Chondrocyte (in vitro differentiated cells): ENCODE results near the gene JPH3. TPM values are rescaled to one million over a fixed set of nuclear protein-coding genes. Genes with fewer than 3 reads are reported as not detected.

Experiments used
- DNase-seq: peaks from one replicate; pipeline ENCODE4 v3.0.0; 2021; ENCODE audit warnings: mixed read lengths, low spot score
- H3K27ac Mint-ChIP-seq: one replicate; pipeline ENCODE4 v1.8.0; 2021; ENCODE audit warnings: mild to moderate bottlenecking, moderate library complexity, mixed read lengths; ENCODE audit not compliant: unreplicated experiment
- H3K27me3 Mint-ChIP-seq: 2 replicates; pipeline ENCODE4 v1.8.0; 2021; ENCODE audit warnings: low read depth, mixed read lengths
- H3K36me3 Mint-ChIP-seq: 2 replicates; pipeline ENCODE4 v1.8.0; 2021; ENCODE audit warnings: low read depth, mixed read lengths
- H3K4me1 Mint-ChIP-seq: 2 replicates; pipeline ENCODE4 v1.8.0; 2021; ENCODE audit warnings: low read depth, mild to moderate bottlenecking, mixed read lengths
- H3K4me3 Mint-ChIP-seq: one replicate; pipeline ENCODE4 v1.8.0; 2021; ENCODE audit warnings: mild to moderate bottlenecking, moderate library complexity, mixed read lengths; ENCODE audit not compliant: unreplicated experiment
- H3K9me3 Mint-ChIP-seq: 2 replicates; pipeline ENCODE4 v1.8.0; 2021; ENCODE audit warnings: low read depth, mixed read lengths
- total RNA-seq: library from RNA; stranded (reverse); gene quantifications from 3 replicates; pipeline ENCODE4 v1.2.1, GENCODE V29; 2021
- TF ChIP-seq, protein P1 (sequence below): fragments of 200-600 bp; sonication (generic); IDR thresholded peaks from 2 replicates; pipeline ENCODE4 v1.5.0; 2021; ENCODE audit warnings: antibody characterized with exemption, mild to moderate bottlenecking, moderate library complexity

Gene JPH3
- total RNA-seq, 1 donor from 2014 or later, result 1.2 TPM

DNA sequence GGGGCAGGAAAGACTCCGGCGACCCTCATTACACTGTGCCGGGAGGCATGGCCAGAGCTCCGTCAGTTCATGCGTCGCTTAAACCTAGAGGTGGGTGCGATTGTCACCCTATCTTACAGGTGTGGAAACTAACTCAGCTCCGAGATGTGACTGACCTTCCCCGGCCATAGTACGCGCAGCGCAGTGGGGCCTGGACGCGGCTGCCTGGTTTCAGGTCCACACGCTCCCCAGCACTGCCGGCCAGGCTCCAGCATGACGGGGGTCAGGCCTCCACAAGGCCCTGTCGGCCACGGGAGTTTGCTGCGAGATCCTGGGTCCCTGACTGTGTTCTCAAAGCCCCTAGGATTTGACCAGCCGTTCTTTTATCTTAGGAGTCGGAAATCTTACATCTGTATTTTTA is 34.4 kb downstream of the JPH3 start:
- TF ChIP-seq, protein P1, sequence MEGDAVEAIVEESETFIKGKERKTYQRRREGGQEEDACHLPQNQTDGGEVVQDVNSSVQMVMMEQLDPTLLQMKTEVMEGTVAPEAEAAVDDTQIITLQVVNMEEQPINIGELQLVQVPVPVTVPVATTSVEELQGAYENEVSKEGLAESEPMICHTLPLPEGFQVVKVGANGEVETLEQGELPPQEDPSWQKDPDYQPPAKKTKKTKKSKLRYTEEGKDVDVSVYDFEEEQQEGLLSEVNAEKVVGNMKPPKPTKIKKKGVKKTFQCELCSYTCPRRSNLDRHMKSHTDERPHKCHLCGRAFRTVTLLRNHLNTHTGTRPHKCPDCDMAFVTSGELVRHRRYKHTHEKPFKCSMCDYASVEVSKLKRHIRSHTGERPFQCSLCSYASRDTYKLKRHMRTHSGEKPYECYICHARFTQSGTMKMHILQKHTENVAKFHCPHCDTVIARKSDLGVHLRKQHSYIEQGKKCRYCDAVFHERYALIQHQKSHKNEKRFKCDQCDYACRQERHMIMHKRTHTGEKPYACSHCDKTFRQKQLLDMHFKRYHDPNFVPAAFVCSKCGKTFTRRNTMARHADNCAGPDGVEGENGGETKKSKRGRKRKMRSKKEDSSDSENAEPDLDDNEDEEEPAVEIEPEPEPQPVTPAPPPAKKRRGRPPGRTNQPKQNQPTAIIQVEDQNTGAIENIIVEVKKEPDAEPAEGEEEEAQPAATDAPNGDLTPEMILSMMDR, result peak; percentile 50
- no peak overlapping the region for H3K27ac Mint-ChIP-seq
- peaks cover 1% of the 10 kb centered on the region for H3K9me3 Mint-ChIP-seq

DNA sequence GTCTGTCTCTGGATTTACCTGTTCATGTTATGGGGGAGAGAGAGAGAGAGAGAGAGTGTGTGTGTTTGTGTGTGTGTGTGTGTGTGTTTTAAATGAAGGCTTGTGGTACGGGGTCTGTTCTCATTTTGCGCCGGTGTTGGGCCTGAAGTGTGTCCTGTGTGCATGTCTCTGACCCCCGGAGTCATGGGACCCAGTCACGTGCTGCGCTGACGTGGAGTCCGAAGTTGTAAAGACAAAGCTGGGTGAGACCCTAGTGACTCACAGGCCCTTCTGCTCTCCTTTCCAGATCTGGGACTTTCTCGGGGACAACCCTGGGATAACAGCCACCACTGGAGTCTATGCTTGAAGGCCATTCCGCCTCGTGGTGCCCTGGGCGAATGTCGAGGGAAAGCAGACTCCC is 35.0 kb downstream of the JPH3 start:
- H3K27me3 Mint-ChIP-seq, result peaks cover 34% of the 10 kb centered on the region
- H3K4me3 Mint-ChIP-seq, result no peak overlapping the region
- peaks cover 9% of the 10 kb centered on the region for H3K4me1 Mint-ChIP-seq
- H3K27ac Mint-ChIP-seq, result no peak overlapping the region
- H3K36me3 Mint-ChIP-seq, result no peaks in the 10 kb centered on the region
- H3K9me3 Mint-ChIP-seq, result no peaks in the 10 kb centered on the region
- TF ChIP-seq, protein P1, result no peak
- DNase-seq, result no peak

More for the DNA sequence above, 34.4 kb downstream of the JPH3 start:
- peaks cover 37% of the 10 kb centered on the region for H3K27me3 Mint-ChIP-seq
- H3K4me1 Mint-ChIP-seq, result peaks cover 9% of the 10 kb centered on the region
- no peak overlapping the region for H3K4me3 Mint-ChIP-seq
- no peak for DNase-seq
- peaks cover 1% of the 10 kb centered on the region for H3K36me3 Mint-ChIP-seq

DNA sequence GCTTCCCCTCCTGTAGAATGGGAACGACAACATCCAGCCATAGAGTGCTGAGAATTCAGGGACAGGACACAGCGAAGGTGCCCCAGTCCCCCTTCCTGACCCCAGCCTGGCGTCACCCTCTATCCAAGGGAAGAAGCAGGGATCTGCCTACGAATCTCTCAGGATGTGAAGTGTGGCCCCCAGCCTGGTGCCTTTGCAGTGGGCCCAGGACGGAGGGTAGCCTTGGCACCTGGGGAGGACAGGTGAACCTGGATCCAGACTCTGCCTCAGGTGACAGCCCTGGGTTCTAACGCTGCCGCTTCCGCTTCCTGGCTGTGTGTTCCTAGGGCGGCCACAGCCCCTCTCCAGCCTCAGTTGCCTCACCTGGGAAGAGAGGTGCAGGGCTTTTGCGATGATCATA is 36.4 kb downstream of the JPH3 start:
- H3K4me3 Mint-ChIP-seq, result no peak overlapping the region
- no peak for DNase-seq
- H3K9me3 Mint-ChIP-seq, result no peaks in the 10 kb centered on the region
- H3K36me3 Mint-ChIP-seq, result peaks cover 2% of the 10 kb centered on the region
- H3K4me1 Mint-ChIP-seq, result peaks cover 9% of the 10 kb centered on the region
- TF ChIP-seq, protein P1, result no peak
- H3K27ac Mint-ChIP-seq, result no peak overlapping the region
- H3K27me3 Mint-ChIP-seq, result peaks cover 42% of the 10 kb centered on the region

DNA sequence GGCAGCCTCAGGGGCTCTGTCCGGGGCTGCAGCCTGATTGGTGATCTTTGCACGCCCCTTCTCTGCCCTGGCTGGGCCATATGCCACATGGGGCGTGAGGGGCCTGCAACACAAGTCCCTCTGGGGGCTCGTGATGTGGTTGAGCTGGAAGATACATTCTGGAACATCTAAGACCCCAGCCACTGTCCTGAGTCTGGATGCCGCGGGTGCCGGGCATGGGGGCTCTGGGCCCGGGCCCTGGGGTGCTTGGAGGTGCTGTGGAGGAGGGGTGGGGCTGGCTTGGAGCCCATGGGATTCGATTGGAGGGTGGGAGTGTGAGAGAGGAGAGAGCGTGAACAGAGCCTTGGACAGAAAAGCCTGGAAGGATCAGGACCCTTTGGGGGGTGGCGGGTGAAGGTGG is 39.4 kb downstream of the JPH3 start:
- TF ChIP-seq, protein P1, result no peak
- Mint-ChIP-seq H3K4me1 (no peaks in the 10 kb centered on the region), H3K27ac (no peak overlapping the region), H3K36me3 (peaks cover 2% of the 10 kb centered on the region), H3K9me3 (no peaks in the 10 kb centered on the region), H3K4me3 (no peak overlapping the region), H3K27me3 (peaks cover 52% of the 10 kb centered on the region)
- no peak for DNase-seq

DNA sequence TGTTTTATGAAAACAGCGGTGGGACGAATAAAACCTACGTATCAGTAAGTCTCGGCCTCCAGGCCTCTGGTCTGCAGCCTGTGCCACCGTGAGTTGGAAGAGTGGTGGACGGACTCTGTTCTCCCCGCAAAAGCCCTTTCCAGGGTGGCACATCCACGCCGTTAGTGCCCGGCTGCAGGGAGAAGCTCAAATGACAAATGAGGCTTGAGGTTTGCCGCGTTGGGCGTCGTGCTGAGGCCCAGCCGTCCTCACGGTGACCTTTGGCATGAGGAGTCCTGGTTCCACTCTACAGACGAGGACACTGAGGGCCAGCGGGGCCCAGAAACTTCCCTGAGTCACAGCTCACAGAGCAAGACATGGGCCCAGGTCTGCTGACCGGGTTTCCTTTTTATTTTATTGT is 40.2 kb downstream of the JPH3 start:
- Mint-ChIP-seq H3K4me1 (no peaks in the 10 kb centered on the region), H3K27me3 (peaks cover 50% of the 10 kb centered on the region), H3K4me3 (no peak overlapping the region), H3K9me3 (no peaks in the 10 kb centered on the region), H3K27ac (no peak overlapping the region), H3K36me3 (peaks cover 2% of the 10 kb centered on the region)
- no peak for DNase-seq
- TF ChIP-seq, protein P1, result no peak
